K562 (cell line): ENCODE results near the gene ABL1. TPM values are rescaled to one million over a fixed set of nuclear protein-coding genes. Genes with fewer than 3 reads are reported as not detected.

Experiments
- ATAC-seq: fragments of 200-7000 bp; cut with Tn5 transposase; 3 replicates; pipeline ENCODE4 v1.9.1; 2020; ENCODE audit warnings: moderate library complexity
- BruUV-seq: library from RNA; stranded (reverse); fragments of 400-500 nt; replicated peaks from 2 replicates; lab custom pipeline; 2021; lab: Mats Ljungman, UMichigan
- CTCF ChIA-PET: fragments of 300-600 bp; formaldehyde crosslinking; extraction: SDS; loops from one replicate; lab custom pipeline; 2021; ENCODE audit warnings: low intra/inter-chr PET ratio; lab: Yijun Ruan, JAX
- POLR2A ChIA-PET: fragments of 300-600, 350-650 bp; sonication (Branson Sonifier 250); formaldehyde crosslinking; extraction: SDS; loops from one replicate; lab custom pipeline; 2021; ENCODE audit warnings: antibody characterized with exemption, inconsistent platforms; lab: Yijun Ruan, JAX
- DNase-seq, 4 experiments: peaks; one replicate each; pipeline versions ENCODE4 v3.0.0 to v3.0.0-alpha.2; 2011 to 2018; ENCODE audit warnings: low spot score in 3 of 4, mixed read lengths in 3 of 4; ENCODE audit errors: extremely low read depth in 1 of 4
- FAIRE-seq: peaks from 2 replicates; lab custom pipeline; 2011; peaks lifted over from hg19 to GRCh38; lab: Jason Lieb, UNC
- H2AFZ ChIP-seq: 2 replicates; pipeline ENCODE4 v1.6.0; 2011; ENCODE audit warnings: low read depth, low read length, control low read depth, inconsistent platforms
- H3K27ac ChIP-seq: fragments of 200-600 bp; 3 replicates; pipeline ENCODE4 v1.8.0; 2011; ENCODE audit warnings: low read depth, mild to moderate bottlenecking, control low read depth, inconsistent platforms, low read length, moderate library complexity, mixed read lengths; ENCODE audit errors: extremely low read depth
- H3K27me3 ChIP-seq, 2 experiments: fragments of 300-600 bp in 1 of 2; 2 replicates in 1 of 2; 3 replicates in 1 of 2; pipeline versions ENCODE4 v1.6.0 to v1.8.0; 2011; ENCODE audit warnings: inconsistent platforms in 2 of 2, low read length in 2 of 2, mild to moderate bottlenecking in 1 of 2, mixed read lengths in 1 of 2, moderate library complexity in 1 of 2; ENCODE audit not compliant: control insufficient read depth in 2 of 2, insufficient read depth in 2 of 2
- H3K36me3 ChIP-seq: fragments of 300-600 bp; 3 replicates; pipeline ENCODE4 v1.8.0; 2011; ENCODE audit warnings: mild to moderate bottlenecking, low read length, inconsistent platforms; ENCODE audit not compliant: control insufficient read depth, insufficient read depth
- H3K4me1 ChIP-seq, 2 experiments: fragments of 200-600 bp in 1 of 2; replicated peaks in 1 of 2; 2 replicates in 1 of 2; 3 replicates in 1 of 2; pipeline versions ENCODE4 v1.5.1 to v1.8.0; 2011; ENCODE audit warnings: inconsistent platforms in 2 of 2, low read length in 2 of 2, mild to moderate bottlenecking in 1 of 2, mixed read lengths in 1 of 2, moderate library complexity in 1 of 2; ENCODE audit not compliant: control insufficient read depth in 2 of 2, insufficient read depth in 2 of 2
- H3K4me2 ChIP-seq: 2 replicates; pipeline ENCODE4 v1.6.1; 2011; ENCODE audit warnings: low read length, control low read depth, inconsistent platforms, mixed read lengths; ENCODE audit not compliant: insufficient read depth
- H3K4me3 ChIP-seq: fragments of 200-600 bp; sonication (generic), shearing (Covaris generic); 2 replicates; pipeline ENCODE4 v1.5.1; 2016; ENCODE audit warnings: control low read depth, inconsistent platforms
- H3K79me2 ChIP-seq: fragments of 200-600 bp; 3 replicates; pipeline ENCODE4 v1.8.0; 2011; ENCODE audit warnings: low read length, inconsistent platforms; ENCODE audit not compliant: control insufficient read depth, insufficient read depth
- H3K9ac ChIP-seq, 2 experiments: 2 replicates each; pipeline versions ENCODE4 v1.6.0 to v1.6.1; 2011; ENCODE audit warnings: low read depth in 2 of 2, low read length in 2 of 2, control low read depth in 1 of 2, inconsistent platforms in 1 of 2, mild to moderate bottlenecking in 1 of 2, mixed read lengths in 1 of 2; ENCODE audit not compliant: insufficient read depth in 1 of 2
- H3K9me1 ChIP-seq: one replicate; pipeline ENCODE4 v1.6.0; 2011; ENCODE audit warnings: inconsistent platforms, mild to moderate bottlenecking, low read length, moderate library complexity; ENCODE audit not compliant: control insufficient read depth, insufficient read depth
- H3K9me3 ChIP-seq: replicated peaks from 2 replicates; pipeline ENCODE4 v1.5.1; 2011; ENCODE audit warnings: low read depth, low read length, inconsistent platforms; ENCODE audit not compliant: control insufficient read depth, insufficient read depth
- H4K20me1 ChIP-seq: replicated peaks from 2 replicates; pipeline ENCODE4 v1.6.1; 2011; ENCODE audit warnings: low read length, inconsistent platforms, mixed read lengths; ENCODE audit not compliant: control insufficient read depth, insufficient read depth
- CCAR2 ChIP-seq: fragments of 200-400 bp; formaldehyde crosslinking; IDR thresholded peaks from 2 replicates; pipeline ENCODE4 v1.6.1; 2017; ENCODE audit warnings: mild to moderate bottlenecking, low read depth, low read length
- CHD4 ChIP-seq: fragments of 200-600 bp; sonication (generic); IDR thresholded peaks from 3 replicates; pipeline ENCODE4 v1.6.1; 2012; ENCODE audit warnings: low read depth, mild to moderate bottlenecking, mixed read lengths, low read length, inconsistent platforms; ENCODE audit not compliant: insufficient read depth, insufficient replicate concordance, poor library complexity, severe bottlenecking
- GTF2E2 ChIP-seq: fragments of 200-800 bp; sonication (Bioruptor generic); IDR thresholded peaks from 2 replicates; pipeline ENCODE4 v1.6.1; 2016; ENCODE audit warnings: missing genetic modification characterization, missing compliant biosample characterization
- HDAC1 ChIP-seq, 2 experiments: fragments of 450-650 bp; IDR thresholded peaks; 2 replicates each; pipeline ENCODE4 v1.6.1; 2016 to 2017; ENCODE audit warnings: inconsistent platforms in 1 of 2, mild to moderate bottlenecking in 1 of 2, moderate library complexity in 1 of 2
- ZBTB12 ChIP-seq: fragments of 250-450 bp; sonication (Bioruptor Pico); IDR thresholded peaks from 2 replicates; pipeline ENCODE4 v1.4.0; 2020
- ZNF224 ChIP-seq: sonication (generic); formaldehyde crosslinking; IDR thresholded peaks from 2 replicates; pipeline ENCODE4 v1.8.0; 2022; ENCODE audit warnings: mild to moderate bottlenecking, missing genetic modification reagents
- ZNF444 ChIP-seq: fragments of 250-450 bp; sonication (Bioruptor Pico); IDR thresholded peaks from 2 replicates; pipeline ENCODE4 v1.4.0; 2020; ENCODE audit warnings: mild to moderate bottlenecking, moderate library complexity
- ZNF655 ChIP-seq: fragments of 250-450 bp; sonication (Bioruptor Pico); IDR thresholded peaks from 2 replicates; pipeline ENCODE4 v1.5.0; 2021
- WGBS: fragments of 100-300 bp; shearing (Covaris generic); methylation state at CpG from one replicate; pipeline ENCODE4 v1.1.6; 2016; ENCODE audit warnings: low coverage, mixed read lengths; ENCODE audit not compliant: insufficient coverage; ENCODE audit errors: missing lambda C conversion rate; 5-methylcytosine and 5-hydroxymethylcytosine counted together
- in situ Hi-C: fragments of 300-500 bp; cut with MboI; formaldehyde crosslinking; loops from 4 replicates; pipeline ENCODE4 v1.15.0; 2018; ENCODE audit warnings: inconsistent platforms, mixed read lengths
- intact Hi-C: fragments of 100-400 bp; cut with micrococcal nuclease; formaldehyde crosslinking; loops from 2 replicates; pipeline ENCODE4 v1.14.2; 2022
- polyA plus RNA-seq, 8 experiments: library from polyadenylated mRNA; depleted of rRNA in 4 of 8; stranded (reverse) in 5 of 8; unstranded in 3 of 8; fragments of >200 nt; fragmentation: Nextera tagmentation in 2 of 8; fragmentation: Illumina TruSeq in 1 of 8; extraction: Ambion mirVana in 2 of 8; extraction: Trizol in 1 of 8; gene quantifications; 2 replicates each; pipeline versions ENCODE4 v1.2.1 to v1.2.3, GENCODE V29; 2011 to 2014; ENCODE audit warnings: inconsistent platforms in 1 of 8, missing spikeins in 1 of 8
- total RNA-seq, 7 experiments: library from RNA; depleted of rRNA in 6 of 7; stranded (reverse); fragments of >200 nt in 6 of 7; fragmentation: Illumina TruSeq in 2 of 7; extraction: Trizol in 2 of 7; gene quantifications; 2 replicates each; pipeline versions ENCODE4 v1.2.1 to v1.2.3, GENCODE V29; 2011 to 2021; ENCODE audit warnings: low replicate concordance in 1 of 7
- TF ChIP-seq, protein P1 (sequence below), 2 experiments: fragments of 450-650 bp in 1 of 2; sonication (generic) in 1 of 2; formaldehyde crosslinking; conservative IDR thresholded peaks; 2 replicates each; pipeline versions ENCODE4 v1.4.0 to v1.8.1; 2020 to 2022; ENCODE audit warnings: mild to moderate bottlenecking in 1 of 2, missing genetic modification reagents in 1 of 2
- TF ChIP-seq, protein P2 (sequence below): sonication (generic); formaldehyde crosslinking; IDR thresholded peaks from 2 replicates; pipeline ENCODE4 v1.5.0; 2020; ENCODE audit warnings: missing genetic modification reagents

The ABL1 gene
- total and polyA plus RNA-seq, 9 of the 15 experiments (the other 6 are each of a cell fraction or from before 2014, with no cell fraction given), result 1.5 to 130 (median 37.8) TPM

DNA sequence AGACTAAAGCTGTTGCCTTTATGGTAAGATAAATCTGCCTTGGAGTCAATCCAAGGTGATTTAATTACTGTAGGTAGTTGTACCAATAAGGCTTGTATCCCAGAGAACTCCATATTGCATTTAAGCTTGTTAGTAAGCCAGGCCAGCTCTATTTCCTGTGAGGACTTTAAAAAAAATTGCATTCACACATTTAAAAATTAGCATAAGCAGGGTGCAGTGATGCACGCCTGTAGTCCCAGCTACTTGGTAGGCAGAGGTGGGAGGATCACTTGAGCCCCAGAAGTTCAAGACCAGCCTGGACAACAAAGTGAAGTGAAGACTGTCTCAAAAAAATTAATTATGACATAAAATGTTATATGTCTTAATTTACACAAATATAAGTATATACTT is 28.7 kb upstream of the ABL1 start:
- no TSS peak for BruUV-seq
- no peak overlapping the region for H3K9ac ChIP-seq
- intact Hi-C loops (no loop called here), in situ Hi-C loops (no loop called here)
- H3K9me3 ChIP-seq, result no peaks in the 10 kb centered on the region; the same call in 1 of the 2 replicates
- ChIA-PET POLR2A (interaction anchor here (1.1 to 8.1 kb wide), 16 partner anchors 8 to 50 kb away, joined by 3 to 84 read pairs (median 7); no protein-coding TSS in a partner anchor), CTCF (no interaction called here)
- H3K27ac ChIP-seq, result no peak overlapping the region
- H3K4me2 ChIP-seq, result no peak overlapping the region
- no peak overlapping the region for H3K4me3 ChIP-seq
- FAIRE-seq, result no peak
- DNase-seq, result no peak
- no peaks in the 10 kb centered on the region for H4K20me1 ChIP-seq
- H3K79me2 ChIP-seq, result no peaks in the 10 kb centered on the region
- no peaks in the 10 kb centered on the region for H3K27me3 ChIP-seq
- ATAC-seq, result no peak
- TF ChIP-seq GTF2E2 (tag), result no peak
- TF ChIP-seq, protein P1, sequence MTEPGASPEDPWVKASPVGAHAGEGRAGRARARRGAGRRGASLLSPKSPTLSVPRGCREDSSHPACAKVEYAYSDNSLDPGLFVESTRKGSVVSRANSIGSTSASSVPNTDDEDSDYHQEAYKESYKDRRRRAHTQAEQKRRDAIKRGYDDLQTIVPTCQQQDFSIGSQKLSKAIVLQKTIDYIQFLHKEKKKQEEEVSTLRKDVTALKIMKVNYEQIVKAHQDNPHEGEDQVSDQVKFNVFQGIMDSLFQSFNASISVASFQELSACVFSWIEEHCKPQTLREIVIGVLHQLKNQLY (CRISPR knock-in tag; conservative IDR thresholded peaks at IDR 0.05), result 0 out of 4 replicates have a peak, but pooled peaks of 1 of the 2 experiments have one; percentile 40
- H3K4me1 ChIP-seq, result no peaks in the 10 kb centered on the region
- H2AFZ ChIP-seq, result no peak overlapping the region
- no peaks in the 10 kb centered on the region for H3K9me1 ChIP-seq
- WGBS, result 94% methylated on average over 1 of the region's 1 CpG
- no peaks in the 10 kb centered on the region for H3K36me3 ChIP-seq

GRCh38 chr9:130810609-130811136 is 24.4 kb upstream of the ABL1 start:
- BruUV-seq, result TSS peak; percentile 10
- Histone ChIP-seq H3K9ac (no peak overlapping the region), H3K36me3 (no peaks in the 10 kb centered on the region), H3K27ac (no peak overlapping the region), H3K4me1 (no peaks in the 10 kb centered on the region), H3K79me2 (no peaks in the 10 kb centered on the region), H4K20me1 (no peaks in the 10 kb centered on the region), H3K9me3 (no peaks in the 10 kb centered on the region; the same call in 1 of the 2 replicates), H3K9me1 (no peaks in the 10 kb centered on the region), H3K27me3 (no peaks in the 10 kb centered on the region), H3K4me2 (no peak overlapping the region), H3K4me3 (no peak overlapping the region), H2AFZ (no peak overlapping the region)
- DNase-seq (peak in 1 of 4 experiments; percentile 46), ATAC-seq (no peak), FAIRE-seq (no peak)
- intact Hi-C loops (no loop called here), in situ Hi-C loops (no loop called here)
- CTCF ChIA-PET, result no interaction called here
- POLR2A ChIA-PET, result interaction anchor here (0.6 to 7.0 kb wide), 9 partner anchors 7 to 236 kb away, joined by 3 to 93 read pairs (median 5); no protein-coding TSS in a partner anchor
- no peak for TF ChIP-seq ZNF224 (CRISPR knock-in tag)
- no peak for TF ChIP-seq ZBTB12
- TF ChIP-seq, protein P2, sequence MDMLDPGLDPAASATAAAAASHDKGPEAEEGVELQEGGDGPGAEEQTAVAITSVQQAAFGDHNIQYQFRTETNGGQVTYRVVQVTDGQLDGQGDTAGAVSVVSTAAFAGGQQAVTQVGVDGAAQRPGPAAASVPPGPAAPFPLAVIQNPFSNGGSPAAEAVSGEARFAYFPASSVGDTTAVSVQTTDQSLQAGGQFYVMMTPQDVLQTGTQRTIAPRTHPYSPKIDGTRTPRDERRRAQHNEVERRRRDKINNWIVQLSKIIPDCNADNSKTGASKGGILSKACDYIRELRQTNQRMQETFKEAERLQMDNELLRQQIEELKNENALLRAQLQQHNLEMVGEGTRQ (CRISPR knock-in tag), result no peak
- no peak for TF ChIP-seq CCAR2
- TF ChIP-seq HDAC1 (IDR thresholded peaks at IDR 0.05), result no peak
- no peak for TF ChIP-seq ZNF444 (CRISPR knock-in tag)
- no peak for TF ChIP-seq CHD4
- TF ChIP-seq ZNF655 (CRISPR knock-in tag), result no peak
